Spleen (tissue), 13 donors: ENCODE data around the gene PMPCA. TPM values are rescaled to one million over a fixed set of nuclear protein-coding genes. Genes with fewer than 3 reads are reported as not detected.

Source experiments
- DNase-seq: peaks from one replicate; pipeline ENCODE4 v3.0.0-alpha.2; 2020
- H3K27ac ChIP-seq, 8 donors: fragments of 200-600 bp; sonication (generic) in 7 of 8; 1 replicate in 4 of 8; 2 replicates in 4 of 8; pipeline versions ENCODE4 v1.5.0 to v1.8.0; 2016 to 2021; ENCODE audit warnings: inconsistent platforms in 4 of 8, mild to moderate bottlenecking in 4 of 8, moderate library complexity in 1 of 8
- H3K27me3 ChIP-seq, 7 donors: fragments of 200-600 bp; sonication (generic) in 6 of 7; replicated peaks in 1 of 7; 1 replicate in 4 of 7; 2 replicates in 3 of 7; pipeline versions ENCODE4 v1.5.0 to v1.8.0; 2016 to 2021; ENCODE audit warnings: inconsistent platforms in 3 of 7, mild to moderate bottlenecking in 1 of 7
- H3K36me3 ChIP-seq, 6 donors: fragments of 200-600 bp; sonication (generic) in 5 of 6; 1 replicate in 4 of 6; 2 replicates in 2 of 6; pipeline versions ENCODE4 v1.5.0 to v1.8.0; 2016 to 2021; ENCODE audit warnings: inconsistent platforms in 2 of 6
- H3K4me1 ChIP-seq, 6 donors: fragments of 200-600 bp; sonication (generic) in 5 of 6; 1 replicate in 3 of 6; 2 replicates in 3 of 6; pipeline versions ENCODE4 v1.5.0 to v1.8.0; 2016 to 2021; ENCODE audit warnings: inconsistent platforms in 3 of 6
- H3K4me3 ChIP-seq, 8 donors: fragments of 200-600 bp; sonication (generic) in 7 of 8; 1 replicate in 4 of 8; 2 replicates in 4 of 8; pipeline versions ENCODE4 v1.5.0 to v1.8.0; 2016 to 2021; ENCODE audit warnings: inconsistent platforms in 4 of 8, mild to moderate bottlenecking in 4 of 8, moderate library complexity in 2 of 8
- H3K9me3 ChIP-seq, 8 donors: fragments of 200-600 bp; sonication (generic) in 7 of 8; 1 replicate in 4 of 8; 2 replicates in 4 of 8; pipeline versions ENCODE4 v1.5.0 to v1.8.0; 2016 to 2021; ENCODE audit warnings: inconsistent platforms in 4 of 8
- POLR2A ChIP-seq, 3 donors: fragments of 450-650 bp; IDR thresholded peaks; one replicate each; pipeline ENCODE4 v1.5.1; 2017; ENCODE audit warnings: antibody characterized with exemption in 3 of 3, mild to moderate bottlenecking in 1 of 3
- POLR2AphosphoS5 ChIP-seq, 3 donors: sonication (generic); formaldehyde crosslinking; IDR thresholded peaks; one replicate each; pipeline ENCODE4 v1.5.1; 2017; ENCODE audit warnings: antibody characterized with exemption in 3 of 3
- WGBS, 5 donors: extraction: QIAGEN DNeasy Blood & Tissue Kit in 3 of 5; methylation state at CpG; one replicate each; pipeline versions ENCODE4 v1.1.5 to v1.1.7; 2013 to 2018; 5-methylcytosine and 5-hydroxymethylcytosine counted together
- intact Hi-C: fragments of 100-400 bp; cut with DNase I; formaldehyde crosslinking; loops from one replicate; pipeline ENCODE4 v1.15.0; 2023; ENCODE audit warnings: low total_unique reads
- long read RNA-seq, 2 donors: transcript quantifications; one replicate each; lab custom pipeline, GENCODE V29; 2026
- polyA plus RNA-seq, 3 donors: library from polyadenylated mRNA; stranded (reverse); fragments of 200-250 nt; gene quantifications; one replicate each; pipeline ENCODE4 v1.2.1, GENCODE V29; 2013
- total RNA-seq, 7 donors: library from RNA; depleted of rRNA in 3 of 7; stranded (reverse); fragments of >200 nt in 3 of 7; fragmentation: NEBNext Ultra II Directional in 4 of 7; extraction: Animal tissue kit (Norgen Biotek cat#: 25700) in 4 of 7; gene quantifications; one replicate each; pipeline versions ENCODE4 v1.1.0 to v1.2.1, GENCODE V29; 2016 to 2021
- TF ChIP-seq, protein P1 (sequence below), 11 experiments: fragments of 200-600 bp in 7 of 11; fragments of 450-650 bp in 4 of 11; sonication (generic) in 4 of 11; IDR thresholded peaks in 8 of 11; conservative IDR thresholded peaks in 3 of 11; 1 replicate in 7 of 11; 2 replicates in 4 of 11; pipeline versions ENCODE4 v1.4.0 to v1.8.0; 2016 to 2021; ENCODE audit warnings: antibody characterized with exemption in 11 of 11, inconsistent platforms in 4 of 11, mild to moderate bottlenecking in 1 of 11
- donor health status: healthy with polysubstance abuse.
- donor health status: DM: no; HTN: no; CAD: no; lungs with moderate emphysema.
- donor health status: DM: no; HTN: no; CAD: no.
- donor health status: Bipolar disorder and iron deficiency.
- donor health status: healthy.
- donor health status: DM: no; HTN: no; CAD: no.
- donor health status: DM: yes; HTN: yes; CAD: no.

PMPCA gene, protein sequence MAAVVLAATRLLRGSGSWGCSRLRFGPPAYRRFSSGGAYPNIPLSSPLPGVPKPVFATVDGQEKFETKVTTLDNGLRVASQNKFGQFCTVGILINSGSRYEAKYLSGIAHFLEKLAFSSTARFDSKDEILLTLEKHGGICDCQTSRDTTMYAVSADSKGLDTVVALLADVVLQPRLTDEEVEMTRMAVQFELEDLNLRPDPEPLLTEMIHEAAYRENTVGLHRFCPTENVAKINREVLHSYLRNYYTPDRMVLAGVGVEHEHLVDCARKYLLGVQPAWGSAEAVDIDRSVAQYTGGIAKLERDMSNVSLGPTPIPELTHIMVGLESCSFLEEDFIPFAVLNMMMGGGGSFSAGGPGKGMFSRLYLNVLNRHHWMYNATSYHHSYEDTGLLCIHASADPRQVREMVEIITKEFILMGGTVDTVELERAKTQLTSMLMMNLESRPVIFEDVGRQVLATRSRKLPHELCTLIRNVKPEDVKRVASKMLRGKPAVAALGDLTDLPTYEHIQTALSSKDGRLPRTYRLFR
- total RNA-seq (10 to 100 TPM; 36.8 to 55.1 (median 46.0) TPM), polyA plus RNA-seq (10 to 100 TPM; 38.6 to 56.2 (median 48.1) TPM)
- long read RNA-seq, donor 1, transcript PMPCA-201 (13 exons, 2,174 nt) = major isoform, 9 of 13 reads
- long read RNA-seq, donor 1, partial matches to known transcripts = 0 of 13 reads
- long read RNA-seq, donor 1, other reads (novel, unspliced or antisense) = 0 of 13 reads
- long read RNA-seq, donor 2, transcript PMPCA-201 (13 exons, 2,174 nt) = major isoform, 9 of 13 reads
- long read RNA-seq, donor 2, partial matches to known transcripts = 0 of 13 reads
- long read RNA-seq, donor 2, other reads (novel, unspliced or antisense) = 0 of 13 reads

DNA sequence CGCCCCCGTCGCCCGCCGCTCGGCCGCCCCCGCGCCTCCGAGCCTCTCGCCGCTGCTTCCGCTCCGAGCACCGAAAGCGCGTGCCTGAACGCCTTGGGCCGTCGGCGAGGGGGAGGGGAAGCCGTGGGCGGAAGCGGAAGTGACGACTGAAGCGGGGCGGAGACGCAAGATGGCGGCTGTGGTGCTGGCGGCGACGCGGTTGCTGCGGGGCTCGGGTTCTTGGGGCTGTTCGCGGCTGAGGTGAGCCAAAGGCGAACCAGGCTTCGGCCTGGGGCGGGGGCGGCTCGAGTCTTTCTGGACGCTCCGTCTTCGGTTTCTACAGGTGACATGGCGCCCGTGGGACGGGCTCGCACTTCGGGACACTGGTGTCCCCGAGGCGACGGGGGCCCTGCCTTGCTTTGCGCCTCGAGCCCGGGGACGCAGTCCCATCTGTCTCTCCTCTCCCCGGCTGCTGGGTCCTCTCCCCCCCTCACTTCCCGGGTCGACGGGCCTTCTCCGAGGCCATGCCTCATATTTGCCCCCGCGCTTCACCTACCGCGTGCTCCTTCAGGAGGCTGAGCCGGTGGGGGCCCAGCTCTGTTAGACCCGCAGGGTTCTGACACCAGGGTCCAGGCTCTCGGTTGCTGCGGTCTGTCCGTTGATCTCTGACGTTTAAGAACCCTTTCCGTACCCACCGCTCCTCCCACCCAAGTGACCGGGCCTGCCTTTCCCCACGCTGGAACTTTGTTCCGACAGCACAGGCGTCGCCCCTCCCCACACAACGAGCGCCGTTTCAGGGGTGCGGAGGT is at the start of gene PMPCA, which contains the start of gene ENTR1:
Gene PMPCA, plus strand, starts transcription at position 159 of the 788 bp plus-strand sequence. Its CDS starts 11 bp downstream, at position 170.
Gene ENTR1, minus strand, starts transcription at position 115 of the 788 bp plus-strand sequence. CDS start 217 bp downstream, outside the sequence.
- Histone ChIP-seq H3K36me3 (peaks cover 4 to 65% (median 55%) of the 10 kb centered on the region in 6 donors), H3K27me3 (no peaks in the 10 kb centered on the region), H3K9me3 (no peaks in the 10 kb centered on the region), H3K27ac (peak within 1 kb of the TSS; percentile 83 to 94 (median 90)), H3K4me3 (peak within 1 kb of the TSS; percentile 88 to 99 (median 97)), H3K4me1 (peaks cover 19 to 72% (median 40%) of the 10 kb centered on the region in 6 donors)
- TF ChIP-seq POLR2A (IDR thresholded peaks at IDR 0.05) (peak; percentile 25 to 87 (median 63)), POLR2AphosphoS5 (IDR thresholded peaks at IDR 0.05) (peak; percentile 99 to 100 (median 100))
- TF ChIP-seq, protein P1, sequence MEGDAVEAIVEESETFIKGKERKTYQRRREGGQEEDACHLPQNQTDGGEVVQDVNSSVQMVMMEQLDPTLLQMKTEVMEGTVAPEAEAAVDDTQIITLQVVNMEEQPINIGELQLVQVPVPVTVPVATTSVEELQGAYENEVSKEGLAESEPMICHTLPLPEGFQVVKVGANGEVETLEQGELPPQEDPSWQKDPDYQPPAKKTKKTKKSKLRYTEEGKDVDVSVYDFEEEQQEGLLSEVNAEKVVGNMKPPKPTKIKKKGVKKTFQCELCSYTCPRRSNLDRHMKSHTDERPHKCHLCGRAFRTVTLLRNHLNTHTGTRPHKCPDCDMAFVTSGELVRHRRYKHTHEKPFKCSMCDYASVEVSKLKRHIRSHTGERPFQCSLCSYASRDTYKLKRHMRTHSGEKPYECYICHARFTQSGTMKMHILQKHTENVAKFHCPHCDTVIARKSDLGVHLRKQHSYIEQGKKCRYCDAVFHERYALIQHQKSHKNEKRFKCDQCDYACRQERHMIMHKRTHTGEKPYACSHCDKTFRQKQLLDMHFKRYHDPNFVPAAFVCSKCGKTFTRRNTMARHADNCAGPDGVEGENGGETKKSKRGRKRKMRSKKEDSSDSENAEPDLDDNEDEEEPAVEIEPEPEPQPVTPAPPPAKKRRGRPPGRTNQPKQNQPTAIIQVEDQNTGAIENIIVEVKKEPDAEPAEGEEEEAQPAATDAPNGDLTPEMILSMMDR (IDR thresholded peaks at IDR 0.05 in 8 of 11, conservative IDR thresholded peaks at IDR 0.05 in 3 of 11) = peak in 1 of 11 experiments; percentile 12
- 0 to 1% (median 0%) methylated on average over 29 to 83 of the region's 83 CpGs for WGBS, 5 donors
- intact Hi-C loops = no loop called here
- peak; percentile 98 for DNase-seq

DNA sequence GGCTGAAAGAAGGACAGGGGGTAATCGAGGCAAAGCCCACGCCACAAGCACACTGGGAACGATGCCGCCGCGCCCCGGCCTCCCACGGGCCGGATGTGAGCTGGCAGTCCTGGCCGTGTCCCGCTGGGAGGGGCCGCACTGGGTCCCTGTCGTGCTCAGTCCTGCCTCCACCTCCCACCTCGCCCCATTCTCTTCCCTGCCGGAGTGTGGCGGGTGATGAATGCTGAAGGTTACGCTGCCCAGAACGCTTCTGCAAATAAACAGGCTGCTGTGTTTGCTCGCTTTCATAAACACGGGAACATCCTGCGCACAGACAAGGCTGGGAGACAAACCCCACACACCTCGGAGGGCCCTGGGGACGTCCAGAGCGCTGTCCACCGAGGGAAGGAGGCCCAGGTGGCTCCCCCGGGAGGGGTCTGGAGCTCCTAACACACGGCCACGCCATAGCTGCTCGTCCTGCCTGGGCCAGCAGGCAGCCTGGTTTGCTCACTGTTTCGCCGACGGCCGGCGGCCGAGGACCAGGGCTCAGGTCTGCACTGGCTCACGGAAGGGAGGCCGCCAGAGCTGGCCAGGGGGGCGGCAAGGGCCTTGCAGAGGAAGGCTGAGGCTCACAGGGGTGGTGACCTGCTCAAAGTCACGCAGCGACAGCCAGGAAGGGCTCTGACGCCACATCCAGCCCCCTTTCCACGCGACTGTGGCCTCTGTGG is 49.3 kb upstream of the PMPCA start:
- Histone ChIP-seq H3K36me3 (peaks cover 0 to 63% (median 13%) of the 10 kb centered on the region in 6 donors), H3K27ac (peak overlapping the region in 6 of 8 donors; percentile 48 to 98 (median 54)), H3K4me1 (peaks cover 5 to 63% (median 35%) of the 10 kb centered on the region in 6 donors), H3K4me3 (no peak overlapping the region), H3K9me3 (no peaks in the 10 kb centered on the region), H3K27me3 (peaks cover 0 to 9% (median 0%) of the 10 kb centered on the region in 7 donors)
- TF ChIP-seq, protein P1 (IDR thresholded peaks at IDR 0.05 in 8 of 11, conservative IDR thresholded peaks at IDR 0.05 in 3 of 11) = no peak
- TF ChIP-seq POLR2A (IDR thresholded peaks at IDR 0.05) (no peak), POLR2AphosphoS5 (IDR thresholded peaks at IDR 0.05) (peak in 2 of 3 donors; percentile 65 to 81)
- intact Hi-C loops = no loop called here
- 68 to 86% (median 81%) methylated on average over 28 to 43 of the region's 43 CpGs for WGBS, 5 donors
- no peak for DNase-seq

DNA sequence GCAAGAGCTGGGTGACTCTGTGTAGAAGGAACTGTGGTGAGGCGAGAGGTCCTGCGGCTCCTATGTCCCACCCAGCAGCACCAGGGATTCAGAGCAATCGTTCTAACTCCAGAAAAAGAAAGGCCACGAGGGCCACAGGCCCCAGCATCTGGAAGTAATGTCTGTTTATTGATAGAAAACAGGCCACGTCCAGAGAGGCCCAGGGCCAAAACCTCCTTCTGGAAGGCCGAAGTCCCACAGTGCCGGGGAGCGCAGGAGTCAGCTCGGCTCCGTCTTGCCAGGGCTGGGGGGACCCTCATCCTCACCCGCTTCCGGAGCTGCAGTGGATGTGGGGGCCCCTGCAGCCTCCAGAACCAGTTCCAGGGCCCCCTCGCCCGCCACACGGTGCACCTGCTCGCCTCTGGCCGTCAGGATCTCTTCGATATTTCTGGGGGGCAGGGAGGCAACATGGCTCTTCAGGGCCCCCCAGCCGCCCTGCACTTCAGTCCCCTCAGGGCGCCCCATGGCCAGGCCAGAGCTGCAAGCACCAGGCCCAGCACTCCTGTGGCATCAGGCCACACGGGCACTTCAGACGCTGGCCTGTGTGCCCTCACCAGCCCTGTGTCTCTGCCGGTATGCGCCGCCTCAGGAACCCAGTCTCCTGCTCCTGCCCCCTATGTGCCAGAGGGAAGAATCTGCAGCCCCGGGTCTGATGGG is 48.6 kb upstream of the PMPCA start:
- H3K27ac ChIP-seq = peak overlapping the region in 5 of 8 donors; percentile 54 to 99 (median 98)
- H3K4me1 ChIP-seq = peaks cover 5 to 64% (median 37%) of the 10 kb centered on the region in 6 donors
- H3K4me3 ChIP-seq = no peak overlapping the region
- TF ChIP-seq POLR2A (IDR thresholded peaks at IDR 0.05) (no peak), POLR2AphosphoS5 (IDR thresholded peaks at IDR 0.05) (no peak)
- TF ChIP-seq, protein P1 (IDR thresholded peaks at IDR 0.05 in 8 of 11, conservative IDR thresholded peaks at IDR 0.05 in 3 of 11) = no peak
- H3K36me3 ChIP-seq = peaks cover 0 to 62% (median 13%) of the 10 kb centered on the region in 6 donors
- WGBS, 5 donors = 89 to 95% (median 92%) methylated on average over 17 to 26 of the region's 26 CpGs
- no peaks in the 10 kb centered on the region for H3K9me3 ChIP-seq
- intact Hi-C loops = no loop called here
- H3K27me3 ChIP-seq = peaks cover 0 to 9% (median 0%) of the 10 kb centered on the region in 7 donors
- DNase-seq = no peak
